Astrocyte of the hippocampus (primary cell): ENCODE results near the gene SUPT4H1.

Experiments used
- DNase-seq: peaks from one replicate; pipeline ENCODE4 v3.0.0; 2011; ENCODE audit warnings: low read depth, low spot score

SUPT4H1 gene

GRCh38 chr17:58330538-58330996 lies 21.4 kb downstream of the SUPT4H1 start:
- no peak for DNase-seq

DNA sequence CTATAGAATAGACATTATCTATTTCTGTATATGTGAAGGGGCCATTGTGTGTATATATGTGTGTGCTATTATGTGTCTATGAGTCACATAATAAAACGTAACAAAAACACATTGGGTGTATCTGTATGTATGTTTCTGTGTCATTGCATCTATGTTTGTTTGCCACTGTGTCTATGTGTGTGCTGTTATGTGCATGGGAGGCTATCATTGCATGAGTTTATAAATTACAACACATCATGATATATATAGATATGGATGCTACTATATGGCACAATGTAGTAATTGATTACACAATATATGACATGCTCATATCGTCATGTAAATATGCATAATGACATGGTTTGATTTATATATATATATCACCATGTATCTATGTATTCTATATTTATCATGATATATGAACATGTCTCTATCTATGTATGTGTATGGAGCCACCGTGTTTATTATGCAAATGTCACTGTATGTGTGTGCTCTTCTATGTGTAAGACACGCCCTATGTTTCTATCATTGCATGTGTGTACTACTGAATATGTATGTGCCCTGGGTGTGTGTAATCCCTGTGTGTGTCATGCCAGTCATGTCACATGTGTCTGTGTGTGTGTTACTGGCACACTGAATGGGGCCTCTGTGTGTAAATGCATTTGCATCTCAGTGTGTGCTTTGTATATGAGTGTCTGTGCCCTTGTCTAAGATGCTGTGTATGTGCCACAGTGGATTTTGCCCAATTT lies 22.0 kb downstream of the SUPT4H1 start:
- DNase-seq: no peak

DNA sequence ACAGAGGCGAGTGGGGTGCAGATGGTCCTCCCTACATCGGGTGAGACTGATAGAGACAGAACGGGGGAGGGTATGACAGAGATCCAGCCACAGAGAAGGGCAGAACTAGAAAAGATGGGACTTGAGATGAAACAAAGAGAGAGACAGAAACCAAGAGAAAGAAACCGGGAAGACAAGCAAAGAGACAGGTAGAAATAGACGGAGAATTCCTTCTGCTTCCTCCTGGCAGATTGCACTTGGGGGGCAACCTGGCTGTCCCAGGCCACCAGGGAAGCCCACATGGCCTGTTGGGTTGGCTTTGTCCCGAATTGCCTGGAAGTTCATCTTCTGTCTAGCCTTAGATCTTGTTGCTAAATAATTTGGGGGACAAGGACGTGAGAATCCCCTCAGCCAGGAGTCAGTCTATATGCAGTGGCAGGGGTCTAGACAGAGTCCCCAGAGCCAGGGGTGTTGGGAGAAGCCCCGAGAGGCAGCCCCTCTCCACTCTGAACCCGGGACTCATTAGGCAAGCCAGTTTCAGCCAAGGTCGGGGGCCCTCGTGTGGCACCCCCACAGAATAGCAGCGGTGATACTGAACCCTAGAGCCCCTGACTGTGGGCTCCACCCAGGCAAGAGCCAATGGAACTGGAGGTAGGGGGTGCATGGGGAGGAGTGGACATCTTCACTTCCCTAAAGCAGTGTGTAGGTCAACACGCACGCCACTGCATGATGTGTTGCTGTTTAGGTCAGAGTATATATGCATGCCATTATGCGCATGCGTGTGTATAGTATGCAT lies 22.8 kb downstream of the SUPT4H1 start:
- no peak for DNase-seq

DNA sequence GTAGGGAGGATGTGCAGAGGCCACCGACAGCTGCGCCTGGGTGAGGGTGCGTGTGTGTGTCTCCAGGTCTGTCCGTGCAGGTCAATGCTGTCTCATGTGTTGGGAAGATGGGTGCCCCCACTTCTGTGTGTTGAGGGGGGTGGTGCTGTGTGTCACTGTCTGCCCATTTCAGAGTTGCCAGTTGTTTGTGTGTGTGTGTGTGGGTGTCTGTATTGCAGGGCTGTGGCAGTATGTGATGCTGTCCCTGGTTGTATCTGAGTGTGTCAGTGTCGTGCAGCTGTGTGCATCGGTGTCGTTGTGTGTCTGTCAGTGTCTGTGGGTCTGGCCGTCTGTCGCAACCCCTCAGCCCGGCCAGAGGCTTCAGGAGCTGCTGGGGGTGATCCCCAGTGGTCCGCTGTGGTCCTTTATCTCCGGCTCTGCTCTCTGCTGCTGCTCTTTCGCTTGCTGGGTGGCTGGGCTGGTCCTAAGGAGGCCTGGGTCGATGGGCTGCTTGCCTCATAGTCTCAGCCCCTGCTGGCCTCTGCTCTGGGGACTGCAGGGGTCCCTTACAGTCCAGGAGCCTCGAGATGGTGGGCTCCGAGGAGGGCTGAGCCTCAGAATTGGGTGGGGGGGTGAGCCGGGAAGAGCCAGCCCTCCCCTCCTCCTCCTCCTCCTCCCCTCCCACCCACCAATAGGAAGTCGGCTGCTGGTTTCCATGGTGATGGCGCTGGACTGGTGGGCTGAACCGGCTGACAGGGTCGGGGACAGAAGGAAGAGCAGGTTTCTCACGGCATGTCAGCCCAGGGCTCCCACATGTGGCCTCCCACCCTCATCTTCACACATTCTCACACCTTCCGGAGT lies 23.6 kb downstream of the SUPT4H1 start, which contains the start of gene TSPOAP1:
TSPOAP1 (minus strand) TSS at position 601 of the 840 bp plus-strand sequence. CDS start 875 bp downstream, outside the sequence.
- no peak for DNase-seq

- DNase-seq: no peak
These were observed 24.4 kb downstream of the SUPT4H1 start for GRCh38 chr17:58327363-58328194.

- no peak for DNase-seq
These were observed 25.2 kb downstream of the SUPT4H1 start for GRCh38 chr17:58326609-58327362.

GRCh38 chr17:58325976-58326468 lies 26.0 kb downstream of the SUPT4H1 start:
- DNase-seq: no peak

GRCh38 chr17:58325289-58325726 lies 26.7 kb downstream of the SUPT4H1 start:
- no peak for DNase-seq

DNA sequence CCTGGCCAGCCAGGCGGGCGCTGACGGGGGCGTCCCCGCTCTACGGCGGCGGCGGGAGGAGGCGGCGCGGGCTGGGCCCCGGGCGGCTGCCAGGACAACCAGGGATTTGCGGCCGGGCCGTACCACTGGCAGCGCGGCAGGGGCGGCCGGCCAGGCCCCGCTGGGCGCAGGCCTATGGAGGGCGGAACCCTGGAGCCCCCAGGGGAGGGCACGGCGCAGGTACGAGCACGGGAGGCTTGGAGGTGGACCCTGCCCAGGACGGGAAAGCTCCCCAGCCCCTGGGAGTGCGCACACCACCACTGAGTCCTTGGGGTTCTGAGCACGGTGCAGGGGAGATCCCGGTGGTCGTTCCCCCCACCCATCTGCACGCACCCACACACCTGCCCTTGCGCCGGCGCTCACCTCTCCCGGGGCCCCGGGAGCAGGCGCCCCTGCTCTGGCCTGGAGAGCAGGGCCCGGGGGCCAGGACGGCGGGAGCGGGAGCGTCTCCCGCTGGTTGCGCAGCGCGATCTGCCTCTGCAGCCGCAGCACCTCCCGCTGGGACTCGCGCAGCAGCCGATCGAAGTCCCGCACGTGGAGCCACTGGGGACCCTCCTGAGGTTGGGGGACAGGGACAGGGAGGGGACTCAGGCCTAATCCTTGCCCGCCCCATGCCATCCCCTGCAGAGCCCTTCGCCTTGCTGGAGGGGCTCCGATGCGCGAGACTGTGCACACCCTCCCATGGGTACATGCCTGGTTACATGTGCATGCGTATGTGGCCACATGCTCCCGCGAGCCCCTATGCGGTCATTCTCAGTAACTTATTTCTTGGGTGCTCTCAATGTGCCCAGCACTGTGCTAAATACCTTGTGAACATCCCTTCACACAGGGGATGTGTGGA lies 27.4 kb downstream of the SUPT4H1 start:
- DNase-seq: peak; percentile 81

GRCh38 chr17:58324056-58324408 lies 28.0 kb downstream of the SUPT4H1 start:
- DNase-seq: no peak

- no peak for DNase-seq
These were observed 28.5 kb downstream of the SUPT4H1 start for GRCh38 chr17:58323366-58324055.

- no peak for DNase-seq
These were observed 29.3 kb downstream of the SUPT4H1 start for GRCh38 chr17:58322581-58323185.

DNA sequence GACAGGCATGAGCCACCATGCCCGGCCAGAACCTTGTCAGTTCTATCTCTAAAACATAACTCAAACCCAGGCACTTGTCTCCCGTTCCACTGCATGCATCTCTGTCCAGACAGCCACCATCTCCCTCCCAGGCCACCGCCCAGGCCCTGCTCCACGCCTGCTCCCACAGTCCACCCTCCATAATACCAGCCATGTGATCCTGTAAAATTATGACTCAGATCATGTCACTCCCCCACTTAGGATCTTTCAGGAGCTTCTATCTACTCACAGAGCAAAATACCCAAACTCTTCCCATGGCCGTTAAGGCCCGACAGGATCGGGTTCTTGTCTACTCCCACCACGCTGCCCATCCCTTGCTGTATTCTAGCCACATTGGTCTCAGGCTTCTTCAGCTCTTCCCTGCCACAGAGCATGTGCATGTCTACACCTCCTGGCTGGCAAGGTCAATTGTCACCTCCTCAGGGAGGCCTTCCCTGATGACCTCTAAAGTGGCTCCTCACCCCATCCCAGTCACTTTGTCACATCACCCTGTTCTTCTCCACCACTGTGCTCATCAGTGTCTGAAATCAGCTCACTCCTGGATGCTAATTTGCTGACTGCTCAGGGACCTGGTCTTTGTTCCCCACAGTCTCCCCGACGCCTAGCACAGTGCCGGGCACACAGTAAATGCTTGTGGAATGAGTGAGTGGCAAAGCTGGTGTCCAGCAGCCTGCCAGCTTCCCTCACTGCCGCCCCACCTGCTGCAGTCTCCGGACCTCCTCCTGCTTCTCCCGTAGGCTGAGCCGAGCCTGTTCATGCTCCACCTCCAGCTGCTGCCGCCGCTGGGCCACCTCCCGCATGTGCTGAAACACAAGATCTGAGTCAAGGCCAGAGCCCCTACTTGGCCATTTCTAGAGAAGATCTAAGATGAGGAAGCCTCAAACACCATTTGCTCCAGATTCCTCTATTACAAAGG lies 30.2 kb downstream of the SUPT4H1 start:
- DNase-seq: no peak

- no peak for DNase-seq
These were observed 31.3 kb downstream of the SUPT4H1 start for GRCh38 chr17:58320570-58321323.

GRCh38 chr17:58320163-58320558 lies 31.8 kb downstream of the SUPT4H1 start:
- DNase-seq: no peak
